ENCODE measurements around the gene MYBPC2. TPM values are rescaled to one million over a fixed set of nuclear protein-coding genes. Genes with fewer than 3 reads are reported as not detected.
"Not testable (repeated sequence)": the region's sequence is repeated elsewhere in the genome, so short reads cannot be mapped to it uniquely, and the experiment has no call there.

MYBPC2 gene
- polyA plus RNA-seq, 3 donors = 0.53 to 1.6 (median 1.0) TPM

- no peak for DNase-seq
These were observed 5.3 kb upstream of the MYBPC2 start for GRCh38 chr19:50427318-50427925.

DNA sequence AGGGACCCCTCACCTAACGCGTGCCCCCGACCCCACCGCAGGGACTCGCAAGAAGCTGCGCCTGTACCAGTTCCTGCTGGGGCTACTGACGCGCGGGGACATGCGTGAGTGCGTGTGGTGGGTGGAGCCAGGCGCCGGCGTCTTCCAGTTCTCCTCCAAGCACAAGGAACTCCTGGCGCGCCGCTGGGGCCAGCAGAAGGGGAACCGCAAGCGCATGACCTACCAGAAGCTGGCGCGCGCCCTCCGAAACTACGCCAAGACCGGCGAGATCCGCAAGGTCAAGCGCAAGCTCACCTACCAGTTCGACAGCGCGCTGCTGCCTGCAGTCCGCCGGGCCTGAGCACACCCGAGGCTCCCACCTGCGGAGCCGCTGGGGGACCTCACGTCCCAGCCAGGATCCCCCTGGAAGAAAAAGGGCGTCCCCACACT is 4.7 kb upstream of the MYBPC2 start:
- DNase-seq = peak; percentile 90

DNA sequence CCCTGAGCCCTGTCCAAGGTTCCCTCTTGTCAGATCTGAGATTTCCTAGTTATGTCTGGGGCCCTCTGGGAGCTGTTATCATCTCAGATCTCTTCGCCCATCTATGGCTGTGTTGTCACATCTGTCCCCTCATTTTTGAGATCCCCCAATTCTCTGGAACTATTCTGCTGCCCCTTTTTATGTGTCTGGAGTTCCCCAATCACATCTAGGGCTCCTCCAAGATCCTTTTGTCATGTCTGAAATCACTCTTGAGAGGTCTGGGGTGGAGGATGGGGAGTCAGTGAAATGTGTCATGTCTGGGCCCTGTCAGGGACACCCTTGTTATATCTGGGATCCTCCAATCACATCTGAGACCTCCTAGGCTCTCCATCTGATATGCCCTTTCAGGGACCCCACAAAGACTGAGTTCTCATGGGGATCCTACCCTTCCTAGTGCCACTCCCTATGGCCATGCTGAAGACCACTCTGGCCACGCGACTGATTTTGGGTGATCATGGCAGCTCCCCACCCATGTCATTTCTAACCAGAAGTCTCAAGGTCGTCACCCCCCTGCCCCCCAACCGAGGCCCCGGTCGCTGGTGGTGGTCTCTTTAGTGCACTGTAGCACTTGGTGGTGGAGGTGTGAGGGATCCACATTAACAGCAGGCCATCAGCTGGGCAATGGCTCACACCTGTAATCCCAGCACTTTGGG is 3.8 kb upstream of the MYBPC2 start:
- no peak for DNase-seq

GRCh38 chr19:50430888-50431342 is 1.8 kb upstream of the MYBPC2 start:
- DNase-seq = no peak

- peak; percentile 86 for DNase-seq
These were observed 1.1 kb upstream of the MYBPC2 start for GRCh38 chr19:50431343-50432220.

DNA sequence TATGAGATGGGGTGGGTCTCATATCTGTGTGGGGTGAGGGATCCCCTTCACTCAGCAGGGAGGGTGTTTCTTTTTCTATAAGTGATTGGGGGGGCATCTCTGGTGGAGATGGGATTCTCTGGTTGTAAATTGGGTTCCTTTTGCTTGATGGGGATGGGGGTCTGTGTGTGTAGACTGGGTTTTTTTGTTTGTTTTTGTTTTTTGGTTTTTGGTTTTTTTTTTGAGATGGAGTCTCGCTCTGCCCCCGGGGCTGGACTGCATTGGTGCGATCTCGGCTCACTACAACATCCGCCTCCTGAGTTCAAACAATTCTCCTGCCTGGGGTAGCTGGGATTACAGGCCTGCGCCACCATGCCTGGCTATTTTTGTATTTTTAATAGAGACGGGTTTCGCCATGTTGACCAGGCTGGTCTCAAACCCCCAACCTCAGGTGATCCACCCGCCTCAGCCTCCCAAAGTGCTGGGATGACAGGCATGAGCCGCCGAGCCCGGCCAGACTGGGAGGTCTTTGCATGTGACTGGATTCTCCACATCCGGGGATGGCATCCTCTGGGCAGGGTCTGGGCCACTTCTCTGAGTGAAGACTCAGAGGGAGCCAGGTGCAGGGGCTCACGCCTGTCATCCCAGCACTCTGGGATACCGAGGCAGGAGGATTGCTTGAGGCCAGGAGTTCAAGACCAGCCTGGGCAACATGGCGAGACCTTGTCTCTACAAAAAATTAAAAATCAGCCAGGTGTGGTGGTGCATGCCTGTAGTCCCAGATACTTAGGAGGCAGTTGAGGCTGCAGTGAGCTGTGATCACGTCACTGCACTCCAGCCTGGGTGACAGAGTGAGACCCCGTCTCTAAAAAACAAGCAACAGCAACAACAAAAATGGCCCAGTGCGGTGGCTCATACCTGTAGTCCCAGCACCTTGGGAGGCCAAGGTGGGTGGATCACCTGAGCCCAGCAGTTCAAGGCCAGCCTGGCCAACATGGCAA is 799 bp downstream of the MYBPC2 start:
- DNase-seq = no peak

DNA sequence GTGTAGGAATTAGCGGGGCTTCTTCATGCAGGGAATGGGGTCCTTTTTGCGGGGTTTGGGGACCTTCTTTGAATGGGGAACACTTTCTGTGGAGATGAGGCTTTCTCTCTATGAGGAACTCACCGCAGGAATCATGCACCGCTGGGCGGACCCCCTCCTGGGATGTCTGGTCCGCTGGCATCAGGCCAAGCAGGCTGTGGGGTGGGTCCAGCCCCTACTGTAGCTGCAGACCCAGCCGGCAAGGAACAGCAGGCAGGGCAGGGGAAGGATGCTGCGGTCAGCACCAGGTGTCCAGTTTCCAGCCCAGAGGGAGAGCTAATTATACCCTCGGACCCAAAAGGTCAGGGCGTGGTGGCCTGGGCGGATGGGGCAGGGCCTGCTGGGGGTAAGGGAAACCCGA is 1.8 kb downstream of the MYBPC2 start:
- DNase-seq = no peak

- no peak for DNase-seq
These were observed 2.5 kb downstream of the MYBPC2 start for GRCh38 chr19:50435221-50435620.

DNA sequence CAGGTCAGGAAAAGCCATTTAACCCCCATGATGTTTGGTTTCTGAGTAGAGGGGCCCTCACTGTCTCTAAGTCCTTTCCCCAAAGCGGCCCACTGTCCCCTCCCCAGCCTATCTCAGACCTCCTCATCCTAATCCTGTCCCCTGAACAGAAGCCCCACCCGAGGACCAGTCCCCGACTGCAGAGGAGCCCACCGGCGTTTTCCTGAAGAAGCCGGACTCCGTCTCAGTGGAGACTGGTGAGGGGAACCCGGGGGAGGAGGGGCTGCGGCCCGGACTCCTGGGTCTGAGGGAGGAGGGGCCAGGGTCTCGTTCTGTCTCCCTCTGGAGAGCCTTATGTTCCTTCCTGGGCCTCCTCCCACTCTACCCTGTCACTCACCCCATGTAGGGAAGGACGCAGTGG is 2.9 kb downstream of the MYBPC2 start:
- DNase-seq = no peak

DNA sequence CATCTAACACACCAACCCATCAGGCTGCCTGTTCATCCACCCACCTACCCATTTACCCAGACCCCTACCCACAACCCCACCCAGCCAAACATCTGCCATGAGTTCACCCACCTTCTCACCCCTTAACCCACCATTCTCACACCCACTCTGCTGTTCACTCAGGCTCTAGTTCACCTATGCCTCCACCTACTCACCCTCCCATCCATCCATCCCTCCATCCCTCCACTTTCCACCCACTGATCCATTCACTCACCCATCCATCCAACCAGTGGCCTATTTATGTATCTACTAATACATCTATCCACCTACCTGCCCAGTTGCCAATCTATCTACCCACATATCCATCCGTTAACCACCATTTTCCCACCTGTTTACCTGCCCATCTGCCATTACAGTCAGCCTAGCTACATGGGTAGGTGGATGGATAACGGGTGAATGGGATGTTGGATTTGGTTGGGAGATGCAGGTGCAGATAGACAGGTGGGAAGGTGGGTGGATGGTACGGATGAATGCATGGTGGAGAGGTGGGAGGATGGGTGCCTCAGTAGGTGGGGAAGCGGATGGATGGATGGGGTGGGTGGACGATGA is 5.3 kb downstream of the MYBPC2 start:
- DNase-seq = no peak

GRCh38 chr19:50439130-50439529 is 6.4 kb downstream of the MYBPC2 start:
- not testable (repeated sequence) for DNase-seq

DNA sequence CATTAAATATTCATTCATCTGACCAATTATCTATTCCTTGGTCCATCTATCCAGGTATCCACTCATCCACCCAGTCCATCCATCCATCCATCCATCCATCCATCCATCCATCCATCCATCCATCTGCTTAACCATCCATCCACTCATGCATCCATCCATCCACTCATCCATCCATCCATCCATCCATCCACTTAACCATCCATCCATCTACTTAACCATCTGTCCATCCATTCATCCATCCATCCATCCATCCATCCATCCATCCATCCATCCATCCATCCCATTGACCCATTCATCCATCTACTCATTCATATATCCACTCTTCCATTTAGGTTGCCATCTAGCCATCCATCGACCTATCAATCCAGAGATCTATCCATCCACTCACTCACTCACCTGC is 11.4 kb downstream of the MYBPC2 start:
- DNase-seq = no peak

DNA sequence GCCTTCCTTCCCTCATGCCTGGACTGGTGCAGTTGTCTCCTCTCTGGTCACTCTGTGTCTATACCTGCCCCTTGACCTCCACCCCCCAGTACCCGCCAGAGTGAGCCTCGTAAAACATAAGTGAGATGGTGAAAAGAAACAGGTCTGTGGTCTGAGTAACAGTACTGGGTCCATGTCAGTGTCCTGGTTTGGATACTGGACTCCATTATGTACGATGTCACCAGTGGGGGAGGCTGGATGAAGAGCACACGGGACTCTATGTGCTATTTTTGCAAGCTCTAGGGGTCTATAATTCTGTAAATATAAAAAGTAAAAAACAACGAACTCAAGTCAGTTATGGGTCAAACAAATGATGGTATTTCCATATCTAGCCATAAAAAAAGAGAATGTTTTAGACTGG is 14.4 kb downstream of the MYBPC2 start:
- DNase-seq = no peak

GRCh38 chr19:50447750-50448149 is 15.1 kb downstream of the MYBPC2 start:
- DNase-seq = no peak

DNA sequence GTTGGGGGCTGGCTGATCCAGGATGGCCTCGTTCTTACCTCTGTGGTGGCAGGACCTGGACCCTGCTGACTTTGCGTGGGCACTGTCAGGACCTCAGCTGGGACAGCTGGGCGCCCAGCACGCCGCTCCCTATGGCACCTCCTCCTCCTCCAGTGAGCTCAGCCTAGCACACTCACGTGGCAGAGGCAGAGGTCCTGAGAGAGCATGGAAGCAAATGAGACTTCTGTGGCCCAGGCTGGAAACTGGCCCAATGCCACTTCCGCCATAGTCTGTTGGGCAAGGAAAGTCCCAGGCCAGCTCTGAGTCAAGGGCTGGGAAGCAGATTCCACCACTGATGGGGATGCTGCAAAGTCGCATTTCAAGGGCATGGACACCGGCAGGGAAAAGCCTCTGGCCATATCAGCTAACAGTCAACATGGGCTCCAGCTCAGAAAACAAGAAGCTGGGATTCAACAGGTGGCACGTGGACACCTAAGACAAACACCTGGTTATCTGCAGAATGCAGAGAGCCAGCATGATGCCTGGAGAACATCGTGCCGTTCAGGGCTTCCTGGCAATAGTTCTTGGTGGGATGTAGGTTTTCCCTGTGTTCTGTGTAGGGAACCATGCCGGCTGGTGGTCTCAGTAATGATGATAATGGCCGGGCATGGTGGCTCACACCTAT is 16.7 kb downstream of the MYBPC2 start:
- DNase-seq = no peak

DNA sequence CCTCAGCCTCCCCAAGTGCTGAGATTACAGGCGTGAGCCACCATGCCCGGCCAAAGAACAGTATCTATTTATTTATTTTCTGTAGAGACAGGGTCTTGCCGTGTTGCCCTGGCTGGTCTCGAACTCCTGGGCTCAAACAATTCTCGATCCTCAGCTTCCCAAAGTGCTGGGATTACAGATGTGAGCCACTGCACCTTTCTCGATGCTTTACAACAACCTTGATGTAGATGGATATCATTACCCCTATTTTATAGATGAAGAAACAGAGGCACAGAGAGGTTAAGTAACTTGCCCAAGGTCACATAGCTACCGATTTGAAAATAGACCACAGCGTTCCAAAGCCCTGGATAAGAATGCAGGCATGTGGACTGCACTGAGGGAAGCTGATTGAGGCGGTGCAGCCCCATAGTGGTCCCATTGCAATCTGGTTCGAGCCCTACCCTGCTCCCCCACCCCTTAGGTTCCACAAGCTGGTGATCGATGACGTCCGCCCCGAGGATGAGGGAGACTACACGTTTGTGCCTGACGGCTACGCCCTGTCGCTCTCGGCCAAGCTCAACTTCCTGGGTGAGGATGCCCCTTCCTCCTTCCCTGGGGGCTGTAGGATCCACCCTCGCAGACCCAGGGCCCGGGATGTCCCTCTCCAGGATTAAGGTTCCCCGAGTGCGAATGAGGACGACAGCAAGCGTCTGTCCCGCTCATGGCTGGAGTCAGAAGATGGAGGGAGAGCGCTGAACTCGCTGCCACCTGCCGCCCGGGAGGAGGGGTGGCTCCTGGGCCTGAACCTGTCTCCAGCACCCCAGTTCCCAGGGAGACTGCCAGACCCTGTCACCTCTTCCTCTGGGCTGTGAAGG is 17.9 kb downstream of the MYBPC2 start:
- no peak for DNase-seq

DNA sequence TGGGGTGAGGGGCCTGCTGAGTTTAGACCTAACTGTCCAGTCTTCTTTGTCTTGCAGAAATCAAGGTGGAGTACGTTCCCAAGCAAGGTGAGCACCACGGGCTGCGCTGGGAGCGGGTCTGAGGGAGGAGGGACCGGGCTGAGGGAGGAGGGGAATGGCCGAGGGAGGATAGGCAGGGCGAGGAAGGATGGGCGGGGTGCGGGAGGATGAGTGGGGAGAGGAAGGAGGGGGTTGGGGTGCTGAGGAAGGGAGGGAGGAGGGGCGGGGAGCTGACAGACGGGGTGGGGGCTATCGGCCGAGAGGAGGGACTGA is 18.5 kb downstream of the MYBPC2 start:
- no peak for DNase-seq

GRCh38 chr19:50453243-50453642 is 20.6 kb downstream of the MYBPC2 start:
- no peak for DNase-seq

DNA sequence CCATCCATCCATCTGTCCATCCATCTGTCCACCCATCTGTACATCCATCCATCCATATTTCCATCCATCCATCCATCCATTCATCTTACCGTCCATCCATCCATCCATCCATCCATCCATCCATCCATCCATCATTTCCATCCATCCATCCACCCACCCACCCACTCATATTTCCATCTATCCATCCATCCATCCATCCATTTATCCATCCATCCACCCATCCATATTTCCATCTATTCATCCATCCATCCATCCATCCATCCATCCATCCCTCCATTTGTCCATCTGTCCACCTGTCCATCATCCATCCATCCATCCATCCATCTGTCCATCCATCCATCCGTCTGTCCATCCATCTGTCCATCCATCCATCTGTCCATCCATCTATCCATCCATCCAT is 23.3 kb downstream of the MYBPC2 start:
- no peak for DNase-seq

GRCh38 chr19:50457300-50457699 is 24.6 kb downstream of the MYBPC2 start:
- no peak for DNase-seq

All from renal pelvis (tissue), 4 donors.